ENCODE results near the gene ZNRF2. TPM values are rescaled to one million over a fixed set of nuclear protein-coding genes. Genes with fewer than 3 reads are reported as not detected.

Gene ZNRF2
- total RNA-seq, 2 experiments from 2014 or later, result 20.4 to 23.6 TPM

DNA sequence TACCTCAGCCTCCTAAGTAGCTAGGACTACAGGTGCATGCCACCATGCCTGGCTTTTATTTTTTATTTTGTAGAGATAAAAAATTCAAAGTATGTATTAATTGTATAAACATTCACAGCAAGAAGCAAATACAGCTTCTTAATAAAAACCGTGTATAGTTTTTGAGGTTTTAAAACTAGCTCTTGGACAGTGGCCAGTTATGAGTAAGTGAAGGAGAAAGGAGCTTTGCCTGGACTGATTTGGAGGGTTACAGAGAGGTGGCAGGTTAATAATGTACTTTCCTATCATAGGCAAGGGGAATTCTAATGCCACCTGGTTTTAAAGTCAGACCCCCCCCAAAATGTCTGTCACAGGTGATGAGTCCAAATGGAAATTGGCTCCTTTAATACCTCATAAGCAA lies 43.4 kb downstream of the ZNRF2 start:
- Mint-ChIP-seq H3K4me3 (no peak overlapping the region), H3K36me3 (ENCODE audit: low read depth) (peaks cover 22% of the 10 kb centered on the region), H3K4me1 (ENCODE audit: low read depth) (peaks cover 77% of the 10 kb centered on the region), H3K27ac (no peak overlapping the region), H3K9me3 (no peaks in the 10 kb centered on the region), H3K27me3 (no peaks in the 10 kb centered on the region)
- H3K36me3 ChIP-seq (ENCODE audit: insufficient read depth, low read length), result peaks cover 3% of the 10 kb centered on the region
- H3K4me3 ChIP-seq (ENCODE audit: low read length), result no peak overlapping the region
- peaks cover 3% of the 10 kb centered on the region for H3K4me1 ChIP-seq (ENCODE audit: insufficient read depth, low read length)
- intact Hi-C loops (cut with DNase I, micrococcal nuclease), result no loop called here
- ChIA-PET POLR2A (interaction anchor here (1.4 kb wide), 1 partner anchor 21 kb away, joined by 3 read pairs; no protein-coding TSS in a partner anchor), CTCF (interaction anchor here (1.3 to 1.5 kb wide), 2 partner anchors 22 to 52 kb away, joined by 3 to 4 read pairs; no protein-coding TSS in a partner anchor)
- H3K27ac ChIP-seq (ENCODE audit: low read depth in 1 of 2, low read length in 2 of 2), result no peak overlapping the region
- H3K9me3 ChIP-seq (ENCODE audit: control insufficient read depth in 1 of 2, insufficient read depth in 1 of 2, low read length in 2 of 2), result no peaks in the 10 kb centered on the region
- DNase-seq (no peak), ATAC-seq (ENCODE audit: poor library complexity) (no peak)
- no peaks in the 10 kb centered on the region for H3K27me3 ChIP-seq (ENCODE audit: control insufficient read depth in 1 of 2, insufficient read depth in 2 of 2, low read length in 2 of 2)
- TF ChIP-seq, protein P1, sequence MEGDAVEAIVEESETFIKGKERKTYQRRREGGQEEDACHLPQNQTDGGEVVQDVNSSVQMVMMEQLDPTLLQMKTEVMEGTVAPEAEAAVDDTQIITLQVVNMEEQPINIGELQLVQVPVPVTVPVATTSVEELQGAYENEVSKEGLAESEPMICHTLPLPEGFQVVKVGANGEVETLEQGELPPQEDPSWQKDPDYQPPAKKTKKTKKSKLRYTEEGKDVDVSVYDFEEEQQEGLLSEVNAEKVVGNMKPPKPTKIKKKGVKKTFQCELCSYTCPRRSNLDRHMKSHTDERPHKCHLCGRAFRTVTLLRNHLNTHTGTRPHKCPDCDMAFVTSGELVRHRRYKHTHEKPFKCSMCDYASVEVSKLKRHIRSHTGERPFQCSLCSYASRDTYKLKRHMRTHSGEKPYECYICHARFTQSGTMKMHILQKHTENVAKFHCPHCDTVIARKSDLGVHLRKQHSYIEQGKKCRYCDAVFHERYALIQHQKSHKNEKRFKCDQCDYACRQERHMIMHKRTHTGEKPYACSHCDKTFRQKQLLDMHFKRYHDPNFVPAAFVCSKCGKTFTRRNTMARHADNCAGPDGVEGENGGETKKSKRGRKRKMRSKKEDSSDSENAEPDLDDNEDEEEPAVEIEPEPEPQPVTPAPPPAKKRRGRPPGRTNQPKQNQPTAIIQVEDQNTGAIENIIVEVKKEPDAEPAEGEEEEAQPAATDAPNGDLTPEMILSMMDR (IDR thresholded peaks at IDR 0.05), result no peak

DNA sequence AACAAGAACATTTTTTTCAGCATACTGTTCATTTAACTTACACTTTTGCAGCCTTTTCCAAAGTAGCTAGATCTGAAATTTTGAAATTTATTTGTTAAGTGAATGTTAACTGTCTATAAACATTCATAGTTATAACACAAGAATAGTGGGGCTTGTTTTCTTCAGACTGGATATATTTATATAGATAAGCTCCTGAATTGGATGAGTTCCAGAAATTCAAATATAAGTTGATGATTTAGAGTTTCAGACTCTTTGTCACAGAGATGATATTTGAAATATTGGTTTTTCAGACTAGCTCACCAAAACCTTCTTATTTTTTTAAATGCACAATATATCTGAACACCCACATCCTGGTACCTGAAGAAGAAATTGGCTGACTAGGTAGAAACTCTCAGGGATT lies 44.0 kb downstream of the ZNRF2 start:
- DNase-seq (no peak), ATAC-seq (ENCODE audit: poor library complexity) (no peak)
- Histone ChIP-seq H3K27me3 (ENCODE audit: control insufficient read depth in 1 of 2, insufficient read depth in 2 of 2, low read length in 2 of 2) (no peaks in the 10 kb centered on the region), H3K36me3 (ENCODE audit: insufficient read depth, low read length) (peaks cover 3% of the 10 kb centered on the region), H3K9me3 (ENCODE audit: control insufficient read depth in 1 of 2, insufficient read depth in 1 of 2, low read length in 2 of 2) (no peaks in the 10 kb centered on the region), H3K27ac (ENCODE audit: low read depth in 1 of 2, low read length in 2 of 2) (no peak overlapping the region), H3K4me1 (ENCODE audit: insufficient read depth, low read length) (peaks cover 3% of the 10 kb centered on the region), H3K4me3 (ENCODE audit: low read length) (no peak overlapping the region)
- TF ChIP-seq, protein P1 (IDR thresholded peaks at IDR 0.05), result no peak
- CTCF ChIA-PET, result interaction anchor here (1.3 kb wide), 1 partner anchor 22 kb away, joined by 4 read pairs; no protein-coding TSS in a partner anchor
- Mint-ChIP-seq H3K36me3 (ENCODE audit: low read depth) (peaks cover 22% of the 10 kb centered on the region), H3K27me3 (no peaks in the 10 kb centered on the region), H3K4me1 (ENCODE audit: low read depth) (peaks cover 71% of the 10 kb centered on the region), H3K4me3 (peak overlapping the region; percentile 17), H3K27ac (peak overlapping the region; percentile 27), H3K9me3 (no peaks in the 10 kb centered on the region)
- intact Hi-C loops (cut with DNase I, micrococcal nuclease), result no loop called here
- POLR2A ChIA-PET, result interaction anchor here (0.7 kb wide), 1 partner anchor 15 kb away, joined by 3 read pairs; no protein-coding TSS in a partner anchor

DNA sequence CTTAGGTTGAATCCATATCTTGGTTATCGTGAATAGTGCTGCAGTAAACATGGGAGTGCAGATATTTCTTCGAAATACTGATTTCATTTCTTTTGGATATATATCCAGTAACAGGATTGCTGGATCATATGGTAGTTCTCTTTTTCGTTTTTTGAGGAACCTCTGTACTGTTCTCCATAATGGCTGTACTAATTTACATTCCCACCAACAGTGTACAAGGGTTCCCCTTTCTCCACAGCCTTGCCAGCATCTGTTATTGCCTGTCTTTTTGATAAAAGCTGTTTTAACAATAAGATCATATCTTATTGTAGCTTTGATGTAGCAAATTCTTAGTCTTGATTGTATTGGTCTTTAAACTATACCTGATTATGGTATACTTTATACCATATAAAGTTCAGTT lies 45.3 kb downstream of the ZNRF2 start:
- Mint-ChIP-seq H3K4me1 (ENCODE audit: low read depth) (peaks cover 77% of the 10 kb centered on the region), H3K9me3 (no peaks in the 10 kb centered on the region), H3K4me3 (no peak overlapping the region), H3K27me3 (no peaks in the 10 kb centered on the region), H3K27ac (peak overlapping the region; percentile 60), H3K36me3 (ENCODE audit: low read depth) (peaks cover 19% of the 10 kb centered on the region)
- H3K27ac ChIP-seq (ENCODE audit: low read depth in 1 of 2, low read length in 2 of 2), result peak overlapping the region in 1 of 2 donors; percentile 12
- H3K4me3 ChIP-seq (ENCODE audit: low read length), result no peak overlapping the region
- no peaks in the 10 kb centered on the region for H3K9me3 ChIP-seq (ENCODE audit: control insufficient read depth in 1 of 2, insufficient read depth in 1 of 2, low read length in 2 of 2)
- ChIA-PET POLR2A (interaction anchor here (0.9 to 2.7 kb wide), 2 partner anchors 9 to 18 kb away, joined by 3 to 14 read pairs; no protein-coding TSS in a partner anchor), CTCF (interaction anchor here (1.1 to 1.6 kb wide), 4 partner anchors 12 to 54 kb away, joined by 3 to 5 read pairs (median 4); no protein-coding TSS in a partner anchor)
- H3K36me3 ChIP-seq (ENCODE audit: insufficient read depth, low read length), result peaks cover 3% of the 10 kb centered on the region
- no peak for DNase-seq
- no peak for ATAC-seq (ENCODE audit: poor library complexity)
- no peaks in the 10 kb centered on the region for H3K27me3 ChIP-seq (ENCODE audit: control insufficient read depth in 1 of 2, insufficient read depth in 2 of 2, low read length in 2 of 2)
- peaks cover 3% of the 10 kb centered on the region for H3K4me1 ChIP-seq (ENCODE audit: insufficient read depth, low read length)
- intact Hi-C loops (cut with DNase I, micrococcal nuclease), result loop anchor here (1.0 to 2.0 kb wide), 2 partner anchors 15 to 16 kb away; no protein-coding TSS in a partner anchor
- TF ChIP-seq, protein P1 (IDR thresholded peaks at IDR 0.05), result no peak

All from CD4-positive, alpha-beta T cell (primary cell).